GM21619 (cell line): ENCODE measurements around the gene TARBP1.
"Not testable (repeated sequence)": the region's sequence is repeated elsewhere in the genome, so short reads cannot be mapped to it uniquely, and the experiment has no call there.

Source experiments
- ATAC-seq: cut with Tn5 transposase; IDR thresholded peaks from one replicate; pipeline ENCODE4 v1.9.1; 2021; ENCODE audit not compliant: unreplicated experiment

Gene TARBP1

GRCh38 chr1:234478481-234479309 is at the start of gene TARBP1:
Gene TARBP1 (minus strand): TSS chr1:234479179. CDS start chr1:234479103, 76 bp downstream.
- peak; percentile 66 for ATAC-seq

- no peak for ATAC-seq
Measured at GRCh38 chr1:234528074-234528865, 49.3 kb upstream of the TARBP1 start.

GRCh38 chr1:234527346-234527745 is 48.4 kb upstream of the TARBP1 start:
- ATAC-seq: no peak

- ATAC-seq: no peak
Measured at GRCh38 chr1:234526922-234527321, 47.9 kb upstream of the TARBP1 start.

- no peak for ATAC-seq
Measured at GRCh38 chr1:234525099-234525799, 46.3 kb upstream of the TARBP1 start.

- no peak for ATAC-seq
Measured at GRCh38 chr1:234521836-234522235, 42.9 kb upstream of the TARBP1 start.

- no peak for ATAC-seq
Measured at GRCh38 chr1:234520908-234521817, 42.2 kb upstream of the TARBP1 start.

GRCh38 chr1:234519506-234519905 is 40.5 kb upstream of the TARBP1 start:
- ATAC-seq: no peak

- ATAC-seq: no peak
Measured at GRCh38 chr1:234518876-234519275, 39.9 kb upstream of the TARBP1 start.

GRCh38 chr1:234518086-234518485 is 39.1 kb upstream of the TARBP1 start:
- ATAC-seq: not testable (repeated sequence)

GRCh38 chr1:234517110-234517802 is 38.3 kb upstream of the TARBP1 start:
- ATAC-seq: no peak

GRCh38 chr1:234515821-234516241 is 36.9 kb upstream of the TARBP1 start:
- no peak for ATAC-seq

- ATAC-seq: no peak
Measured at GRCh38 chr1:234515411-234515810, 36.4 kb upstream of the TARBP1 start.

- ATAC-seq: no peak
Measured at GRCh38 chr1:234512451-234512861, 33.5 kb upstream of the TARBP1 start.

GRCh38 chr1:234509457-234510328 is 30.7 kb upstream of the TARBP1 start:
- ATAC-seq: no peak

- no peak for ATAC-seq
Measured at GRCh38 chr1:234507626-234508387, 28.8 kb upstream of the TARBP1 start.

GRCh38 chr1:234507089-234507488 is 28.1 kb upstream of the TARBP1 start:
- ATAC-seq: no peak

GRCh38 chr1:234505769-234506102 is 26.8 kb upstream of the TARBP1 start:
- ATAC-seq: no peak
